Neural progenitor cell (in vitro differentiated cells): ENCODE measurements around the gene PLCB1. TPM values are rescaled to one million over a fixed set of nuclear protein-coding genes. Genes with fewer than 3 reads are reported as not detected.

Experiments used
- DNase-seq: peaks from one replicate; pipeline ENCODE4 v3.0.0-alpha.2; 2016; ENCODE audit warnings: low spot score
- H2AFZ ChIP-seq: fragments of 200-600 bp; sonication (generic); replicated peaks from 2 replicates; pipeline ENCODE4 v1.6.1; 2016; ENCODE audit warnings: antibody characterized with exemption
- H3F3A ChIP-seq: fragments of 200-600 bp; sonication (generic); 2 replicates; pipeline ENCODE4 v1.6.1; 2016; ENCODE audit warnings: antibody characterized with exemption, low read depth
- H3K27ac ChIP-seq: fragments of 200-600 bp; sonication (generic); 2 replicates; pipeline ENCODE4 v1.5.1; 2016; ENCODE audit warnings: mild to moderate bottlenecking
- H3K27me3 ChIP-seq: fragments of 200-600 bp; sonication (generic); 2 replicates; pipeline ENCODE4 v1.6.1; 2016; ENCODE audit warnings: mild to moderate bottlenecking, moderate library complexity
- H3K36me3 ChIP-seq: fragments of 200-600 bp; sonication (generic); 2 replicates; pipeline ENCODE4 v1.5.1; 2016
- H3K4me1 ChIP-seq: fragments of 200-600 bp; sonication (generic); 2 replicates; pipeline ENCODE4 v1.6.1; 2016; ENCODE audit warnings: mixed run types
- H3K4me2 ChIP-seq: fragments of 200-600 bp; sonication (generic); 2 replicates; pipeline ENCODE4 v1.6.1; 2016
- H3K4me3 ChIP-seq: fragments of 200-600 bp; sonication (generic); 2 replicates; pipeline ENCODE4 v1.5.1; 2016
- H3K79me2 ChIP-seq: fragments of 200-600 bp; sonication (generic); 2 replicates; pipeline ENCODE4 v1.6.1; 2016; ENCODE audit warnings: low read depth
- H3K9ac ChIP-seq: fragments of 200-600 bp; sonication (generic); 2 replicates; pipeline ENCODE4 v1.6.1; 2016
- H3K9me3 ChIP-seq: fragments of 200-600 bp; sonication (generic); 2 replicates; pipeline ENCODE4 v1.5.1; 2016; ENCODE audit warnings: low read depth
- H4K20me1 ChIP-seq: fragments of 200-600 bp; sonication (generic); 2 replicates; pipeline ENCODE4 v1.6.1; 2016; ENCODE audit warnings: low read depth
- H3K27ac Mint-ChIP-seq: 3 replicates; pipeline ENCODE4 v1.8.0; 2021; ENCODE audit warnings: mixed read lengths
- H3K27me3 Mint-ChIP-seq: 2 replicates; pipeline ENCODE4 v1.8.0; 2022; ENCODE audit warnings: low read depth, mild to moderate bottlenecking, inconsistent platforms, moderate library complexity, mixed read lengths; ENCODE audit not compliant: insufficient read depth
- H3K36me3 Mint-ChIP-seq: 3 replicates; pipeline ENCODE4 v1.8.0; 2021; ENCODE audit warnings: mixed read lengths
- H3K4me1 Mint-ChIP-seq: 3 replicates; pipeline ENCODE4 v1.8.0; 2021; ENCODE audit warnings: mixed read lengths
- H3K4me3 Mint-ChIP-seq: 3 replicates; pipeline ENCODE4 v1.8.0; 2021; ENCODE audit warnings: mild to moderate bottlenecking, moderate library complexity, mixed read lengths
- H3K9me3 Mint-ChIP-seq: 3 replicates; pipeline ENCODE4 v1.8.0; 2020; ENCODE audit warnings: mixed read lengths
- CTCF ChIP-seq: fragments of 200-600 bp; sonication (generic); IDR thresholded peaks from 2 replicates; pipeline ENCODE4 v1.5.1; 2017; ENCODE audit warnings: antibody characterized with exemption, mild to moderate bottlenecking
- EZH2 ChIP-seq: fragments of 200-600 bp; sonication (generic); IDR thresholded peaks from 2 replicates; pipeline ENCODE4 v1.6.1; 2017; ENCODE audit warnings: antibody characterized with exemption, mild to moderate bottlenecking, moderate library complexity
- EZH2phosphoT487 ChIP-seq: fragments of 200-600 bp; sonication (generic); IDR thresholded peaks from 2 replicates; pipeline ENCODE4 v1.6.1; 2017; ENCODE audit warnings: antibody characterized with exemption
- total RNA-seq: library from RNA; depleted of rRNA; stranded (reverse); fragments of >200 nt; gene quantifications from 2 replicates; pipeline ENCODE4 v1.2.3, GENCODE V29; 2015; ENCODE audit warnings: low replicate concordance

PLCB1 gene
- total RNA-seq, 1 donor from 2014 or later = 30.2 TPM

- H3K9me3 Mint-ChIP-seq = peaks cover 3% of the 10 kb centered on the region
- no peaks in the 10 kb centered on the region for H4K20me1 ChIP-seq
- H3K9me3 ChIP-seq = no peaks in the 10 kb centered on the region
- no peak overlapping the region for H3K27ac ChIP-seq
- H3K4me1 Mint-ChIP-seq = no peaks in the 10 kb centered on the region
- no peaks in the 10 kb centered on the region for H3K4me1 ChIP-seq
- no peak overlapping the region for H3K4me3 Mint-ChIP-seq
- H3K4me2 ChIP-seq = no peak overlapping the region
- H2AFZ ChIP-seq = no peak overlapping the region
- H3K9ac ChIP-seq = no peak overlapping the region
- no peak for DNase-seq
- no peaks in the 10 kb centered on the region for H3K36me3 Mint-ChIP-seq
- H3K27me3 ChIP-seq = no peaks in the 10 kb centered on the region
- no peaks in the 10 kb centered on the region for H3K36me3 ChIP-seq
- H3K27ac Mint-ChIP-seq = no peak overlapping the region
- H3K27me3 Mint-ChIP-seq = no peaks in the 10 kb centered on the region
- no peaks in the 10 kb centered on the region for H3K79me2 ChIP-seq
- no peak overlapping the region for H3K4me3 ChIP-seq
- H3F3A ChIP-seq = no peaks in the 10 kb centered on the region
- no peak for TF ChIP-seq CTCF
- TF ChIP-seq EZH2phosphoT487 = no peak
- TF ChIP-seq EZH2 = no peak
Measured at GRCh38 chr20:8404912-8405635, 273.0 kb downstream of the PLCB1 start.

- Histone ChIP-seq H3K27me3 (no peaks in the 10 kb centered on the region), H3K79me2 (no peaks in the 10 kb centered on the region), H3K9ac (no peak overlapping the region), H4K20me1 (no peaks in the 10 kb centered on the region), H3K9me3 (no peaks in the 10 kb centered on the region), H3K4me1 (no peaks in the 10 kb centered on the region), H3K4me2 (no peak overlapping the region), H2AFZ (no peak overlapping the region), H3K4me3 (no peak overlapping the region), H3K36me3 (no peaks in the 10 kb centered on the region), H3K27ac (no peak overlapping the region), H3F3A (no peaks in the 10 kb centered on the region)
- no peak for TF ChIP-seq CTCF
- no peak for TF ChIP-seq EZH2
- TF ChIP-seq EZH2phosphoT487 = no peak
- Mint-ChIP-seq H3K4me1 (no peaks in the 10 kb centered on the region), H3K27me3 (no peaks in the 10 kb centered on the region), H3K36me3 (no peaks in the 10 kb centered on the region), H3K27ac (no peak overlapping the region), H3K4me3 (no peak overlapping the region), H3K9me3 (peaks cover 3% of the 10 kb centered on the region)
- no peak for DNase-seq
Measured at GRCh38 chr20:8406391-8406790, 274.3 kb downstream of the PLCB1 start.

DNA sequence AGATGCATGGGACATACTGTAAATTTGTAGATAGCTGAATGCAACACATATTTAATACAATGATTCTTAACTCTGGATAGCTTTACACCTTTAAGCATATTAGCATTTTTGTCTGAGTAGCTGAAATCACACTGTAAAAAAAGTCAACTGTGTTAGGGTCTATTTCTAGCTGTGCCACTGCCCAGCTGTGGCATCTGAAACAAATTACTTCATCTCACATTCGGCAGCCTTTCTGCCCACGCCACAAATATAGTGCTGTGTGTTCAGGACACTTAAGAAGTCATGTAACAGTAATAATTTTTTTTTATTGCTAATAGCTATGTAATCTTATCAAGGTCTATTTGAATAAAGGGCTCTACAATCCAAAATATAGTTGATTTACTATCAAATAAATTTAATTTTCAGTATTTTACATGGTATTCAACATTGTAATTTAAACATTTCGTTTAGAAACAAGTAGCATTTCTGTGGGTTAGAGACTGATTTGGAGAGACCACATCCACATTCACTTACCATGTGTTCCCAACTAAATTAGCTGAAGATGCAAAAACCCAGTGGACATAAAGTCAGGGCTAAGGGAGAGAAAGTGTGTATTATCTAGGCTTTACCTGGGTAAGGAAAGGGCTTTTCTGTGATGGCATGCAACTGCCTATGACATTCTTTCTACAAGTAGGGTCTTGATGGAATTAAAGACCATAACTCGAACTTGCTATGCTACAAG is 276.7 kb downstream of the PLCB1 start:
- H3F3A ChIP-seq = no peaks in the 10 kb centered on the region
- no peaks in the 10 kb centered on the region for H3K27me3 ChIP-seq
- no peak overlapping the region for H3K4me2 ChIP-seq
- H3K79me2 ChIP-seq = no peaks in the 10 kb centered on the region
- no peaks in the 10 kb centered on the region for H3K36me3 Mint-ChIP-seq
- no peak overlapping the region for H3K4me3 Mint-ChIP-seq
- no peaks in the 10 kb centered on the region for H4K20me1 ChIP-seq
- no peak overlapping the region for H3K27ac ChIP-seq
- H3K4me3 ChIP-seq = no peak overlapping the region
- H2AFZ ChIP-seq = no peak overlapping the region
- DNase-seq = no peak
- no peak overlapping the region for H3K27ac Mint-ChIP-seq
- no peaks in the 10 kb centered on the region for H3K4me1 Mint-ChIP-seq
- H3K9ac ChIP-seq = no peak overlapping the region
- H3K9me3 ChIP-seq = no peaks in the 10 kb centered on the region
- H3K36me3 ChIP-seq = no peaks in the 10 kb centered on the region
- TF ChIP-seq EZH2phosphoT487 = no peak
- no peaks in the 10 kb centered on the region for H3K27me3 Mint-ChIP-seq
- peaks cover 3% of the 10 kb centered on the region for H3K9me3 Mint-ChIP-seq
- H3K4me1 ChIP-seq = no peaks in the 10 kb centered on the region

- Histone ChIP-seq H2AFZ (no peak overlapping the region), H3K4me2 (no peak overlapping the region), H3K4me1 (no peaks in the 10 kb centered on the region), H4K20me1 (no peaks in the 10 kb centered on the region), H3K27ac (no peak overlapping the region), H3K27me3 (no peaks in the 10 kb centered on the region), H3K79me2 (no peaks in the 10 kb centered on the region), H3K9me3 (no peaks in the 10 kb centered on the region), H3K4me3 (no peak overlapping the region), H3K36me3 (no peaks in the 10 kb centered on the region), H3F3A (no peaks in the 10 kb centered on the region), H3K9ac (no peak overlapping the region)
- no peak for DNase-seq
- peaks cover 16% of the 10 kb centered on the region for H3K4me1 Mint-ChIP-seq
- TF ChIP-seq EZH2phosphoT487 (no peak), CTCF (no peak), EZH2 (no peak)
- no peaks in the 10 kb centered on the region for H3K36me3 Mint-ChIP-seq
- no peaks in the 10 kb centered on the region for H3K9me3 Mint-ChIP-seq
- no peak overlapping the region for H3K4me3 Mint-ChIP-seq
- H3K27me3 Mint-ChIP-seq = no peaks in the 10 kb centered on the region
- no peak overlapping the region for H3K27ac Mint-ChIP-seq
Measured at GRCh38 chr20:8413691-8414090, 281.6 kb downstream of the PLCB1 start.
